ENCODE measurements around the gene DOCK8. TPM values are rescaled to one million over a fixed set of nuclear protein-coding genes. Genes with fewer than 3 reads are reported as not detected.

The DOCK8 gene
- total and polyA plus RNA-seq, 10 of the 15 experiments (the other 5 are each of a cell fraction or from before 2014, with no cell fraction given) = 35.4 to 100 (median 44.7) TPM

DNA sequence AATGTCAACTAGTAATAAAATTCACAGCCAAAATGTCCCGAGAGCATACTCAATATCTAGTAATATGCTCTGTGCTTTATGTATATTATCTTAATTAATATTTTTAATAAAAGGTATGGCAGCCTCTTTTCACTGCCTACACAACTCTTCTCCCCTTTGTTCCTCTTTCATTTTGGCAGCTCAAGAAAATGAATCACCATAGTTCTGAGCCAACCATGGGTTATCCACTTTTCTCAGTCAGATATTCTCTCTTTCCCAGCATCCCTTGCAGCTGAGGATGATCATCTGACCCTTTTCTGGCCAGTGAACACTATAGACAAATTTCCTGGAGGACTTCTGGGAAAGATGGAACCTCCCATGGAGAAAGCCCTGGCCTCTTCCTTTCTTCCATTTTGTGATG is 8.2 kb upstream of the DOCK8 start:
- H3K4me3 ChIP-seq = no peak overlapping the region
- WGBS (ENCODE audit: insufficient coverage, insufficient replicate concordance, low lambda C conversion rate, missing lambda C conversion rate) = 43% methylated on average over 1 of the region's 1 CpG
- RAD21 ChIA-PET (ENCODE audit: unreplicated experiment) = no interaction called here
- POLR2A ChIA-PET = no interaction called here
- ATAC-seq (no peak), FAIRE-seq (no peak), DNase-seq (ENCODE audit: low read depth, low spot score) (no peak)
- H3K4me2 ChIP-seq (ENCODE audit: control insufficient read depth, insufficient read depth) = no peak overlapping the region
- no peaks in the 10 kb centered on the region for H3K9me3 ChIP-seq (replicated peaks; ENCODE audit: control insufficient read depth, insufficient read depth, low read length)
- H3K79me2 ChIP-seq (ENCODE audit: control insufficient read depth, insufficient read depth, low read length) = no peaks in the 10 kb centered on the region
- no peaks in the 10 kb centered on the region for H3K36me3 ChIP-seq (ENCODE audit: control insufficient read depth in 2 of 2, insufficient read depth in 2 of 2, low read length in 1 of 2)
- H4K20me1 ChIP-seq (ENCODE audit: control insufficient read depth, insufficient read depth) = no peaks in the 10 kb centered on the region
- no peak overlapping the region for H3K9ac ChIP-seq (ENCODE audit: control insufficient read depth, insufficient read depth, low read length)
- BruUV-seq (replicated peaks) = no TSS peak
- intact Hi-C loops (cut with micrococcal nuclease; ENCODE audit: unreplicated experiment) (no loop called here), in situ Hi-C loops (cut with MboI) (no loop called here)
- no peak overlapping the region for H3K27ac ChIP-seq (ENCODE audit: control insufficient read depth, insufficient read depth)
- no peaks in the 10 kb centered on the region; a peak in 1 of 4 replicates for H3K27me3 ChIP-seq (replicated peaks in 1 of 2; ENCODE audit: control insufficient read depth in 2 of 2, insufficient read depth in 2 of 2, low read length in 1 of 2)
- CTCF ChIA-PET = no interaction called here
- SMC1A ChIA-PET (ENCODE audit: uncharacterized antibody, unreplicated experiment) = no interaction called here
- H3K4me1 ChIP-seq (ENCODE audit: control insufficient read depth, insufficient read depth, low read length) = no peaks in the 10 kb centered on the region
- H2AFZ ChIP-seq (ENCODE audit: control insufficient read depth, low read depth, low read length) = no peak overlapping the region
- TF ChIP-seq NFXL1 (IDR thresholded peaks at IDR 0.05; ENCODE audit: borderline replicate concordance) (no peak), PML (IDR thresholded peaks at IDR 0.05; ENCODE audit: low read length) (no peak), MXI1 (IDR thresholded peaks at IDR 0.05; ENCODE audit: low read depth, low read length) (no peak), CHD1 (IDR thresholded peaks at IDR 0.05; ENCODE audit: low read depth, low read length) (no peak), ZNF384 (IDR thresholded peaks at IDR 0.05; ENCODE audit: borderline replicate concordance, low read depth, low read length) (no peak), SMARCA5 (IDR thresholded peaks at IDR 0.05) (no peak), TCF12 (IDR thresholded peaks at IDR 0.05; ENCODE audit: low read depth, low read length) (no peak), CBX5 (IDR thresholded peaks at IDR 0.05; ENCODE audit: low read depth) (no peak), YY1 (IDR thresholded peaks at IDR 0.05; ENCODE audit: low read depth, low read length) (no peak), POU2F2 (IDR thresholded peaks at IDR 0.05; ENCODE audit: borderline replicate concordance, low read depth, low read length) (no peak), SIX5 (IDR thresholded peaks at IDR 0.05; ENCODE audit: low read depth, low read length, severe bottlenecking) (no peak), HDAC2 (IDR thresholded peaks at IDR 0.05) (no peak), SREBF1 (IDR thresholded peaks at IDR 0.05; ENCODE audit: low read length) (no peak), ZBTB33 (IDR thresholded peaks at IDR 0.05) (no peak), RELA (IDR thresholded peaks at IDR 0.05; ENCODE audit: borderline replicate concordance, partially characterized antibody) (no peak)
- TF ChIP-seq, protein P1, sequence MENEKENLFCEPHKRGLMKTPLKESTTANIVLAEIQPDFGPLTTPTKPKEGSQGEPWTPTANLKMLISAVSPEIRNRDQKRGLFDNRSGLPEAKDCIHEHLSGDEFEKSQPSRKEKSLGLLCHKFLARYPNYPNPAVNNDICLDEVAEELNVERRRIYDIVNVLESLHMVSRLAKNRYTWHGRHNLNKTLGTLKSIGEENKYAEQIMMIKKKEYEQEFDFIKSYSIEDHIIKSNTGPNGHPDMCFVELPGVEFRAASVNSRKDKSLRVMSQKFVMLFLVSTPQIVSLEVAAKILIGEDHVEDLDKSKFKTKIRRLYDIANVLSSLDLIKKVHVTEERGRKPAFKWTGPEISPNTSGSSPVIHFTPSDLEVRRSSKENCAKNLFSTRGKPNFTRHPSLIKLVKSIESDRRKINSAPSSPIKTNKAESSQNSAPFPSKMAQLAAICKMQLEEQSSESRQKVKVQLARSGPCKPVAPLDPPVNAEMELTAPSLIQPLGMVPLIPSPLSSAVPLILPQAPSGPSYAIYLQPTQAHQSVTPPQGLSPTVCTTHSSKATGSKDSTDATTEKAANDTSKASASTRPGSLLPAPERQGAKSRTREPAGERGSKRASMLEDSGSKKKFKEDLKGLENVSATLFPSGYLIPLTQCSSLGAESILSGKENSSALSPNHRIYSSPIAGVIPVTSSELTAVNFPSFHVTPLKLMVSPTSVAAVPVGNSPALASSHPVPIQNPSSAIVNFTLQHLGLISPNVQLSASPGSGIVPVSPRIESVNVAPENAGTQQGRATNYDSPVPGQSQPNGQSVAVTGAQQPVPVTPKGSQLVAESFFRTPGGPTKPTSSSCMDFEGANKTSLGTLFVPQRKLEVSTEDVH (IDR thresholded peaks at IDR 0.05; ENCODE audit: low read depth, partially characterized antibody) = no peak
- TF ChIP-seq, protein P2, sequence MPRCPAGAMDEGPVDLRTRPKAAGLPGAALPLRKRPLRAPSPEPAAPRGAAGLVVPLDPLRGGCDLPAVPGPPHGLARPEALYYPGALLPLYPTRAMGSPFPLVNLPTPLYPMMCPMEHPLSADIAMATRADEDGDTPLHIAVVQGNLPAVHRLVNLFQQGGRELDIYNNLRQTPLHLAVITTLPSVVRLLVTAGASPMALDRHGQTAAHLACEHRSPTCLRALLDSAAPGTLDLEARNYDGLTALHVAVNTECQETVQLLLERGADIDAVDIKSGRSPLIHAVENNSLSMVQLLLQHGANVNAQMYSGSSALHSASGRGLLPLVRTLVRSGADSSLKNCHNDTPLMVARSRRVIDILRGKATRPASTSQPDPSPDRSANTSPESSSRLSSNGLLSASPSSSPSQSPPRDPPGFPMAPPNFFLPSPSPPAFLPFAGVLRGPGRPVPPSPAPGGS (IDR thresholded peaks at IDR 0.05; ENCODE audit: borderline replicate concordance, insufficient read depth, low read depth, low read length, poor library complexity, severe bottlenecking) = no peak

Data from GM12878 (cell line).